HCT116 (cell line): ENCODE data around the gene PADI4. TPM values are rescaled to one million over a fixed set of nuclear protein-coding genes. Genes with fewer than 3 reads are reported as not detected.

ENCODE experiments used
- ATAC-seq: fragments of 200-7000 bp; cut with Tn5 transposase; 2 replicates; pipeline ENCODE4 v1.9.1; 2020; ENCODE audit warnings: mild to moderate bottlenecking, moderate library complexity
- BruUV-seq: library from RNA; stranded (reverse); fragments of 400-500 nt; replicated peaks from 2 replicates; lab custom pipeline; 2021; lab: Mats Ljungman, UMichigan
- CTCF ChIA-PET: fragments of 300-600 bp; sonication (Branson Sonifier 250); formaldehyde crosslinking; loops from one replicate; lab custom pipeline; 2021; ENCODE audit warnings: antibody characterized with exemption; lab: Charles Lee
- POLR2A ChIA-PET: fragments of 300-600, 350-600 bp; sonication (Branson Sonifier 250); formaldehyde crosslinking; loops from one replicate; lab custom pipeline; 2021; ENCODE audit warnings: antibody characterized with exemption; lab: Charles Lee
- RAD21 ChIA-PET, 2 experiments: fragments of 300-600 bp; sonication (Branson Sonifier 250); formaldehyde crosslinking; loops; one replicate each; lab custom pipeline; 2023; ENCODE audit warnings: low total read pairs in 2 of 2; ENCODE audit not compliant: uncharacterized antibody in 2 of 2, unreplicated experiment in 2 of 2, low non-redundant PET in 1 of 2; lab: Charles Lee
- DNase-seq: peaks from one replicate; pipeline ENCODE4 v3.0.0-alpha.2; 2010; ENCODE audit warnings: low read depth, low spot score
- H2AFZ ChIP-seq: fragments of 200-600 bp; shearing (Covaris generic), sonication (generic); 2 replicates; pipeline ENCODE4 v1.6.1; 2017; ENCODE audit warnings: low read depth, mixed run types, mixed read lengths, antibody characterized with exemption, low read length; ENCODE audit not compliant: poor library complexity, severe bottlenecking
- H3K27ac ChIP-seq: 2 replicates; pipeline ENCODE4 v1.5.1; 2012; ENCODE audit warnings: low read depth, low read length
- H3K27me3 ChIP-seq: fragments of 200-600 bp; sonication (generic); 2 replicates; pipeline ENCODE4 v1.6.1; 2016; ENCODE audit warnings: mixed run types, low read length, mixed read lengths; ENCODE audit not compliant: insufficient read depth
- H3K36me3 ChIP-seq, 2 experiments: fragments of 200-500 bp in 1 of 2; fragments of 200-600 bp in 1 of 2; sonication (Bioruptor generic) in 1 of 2; sonication (generic) in 1 of 2; 2 replicates each; pipeline versions ENCODE4 v1.5.1 to v1.6.1; 2014 to 2016; ENCODE audit warnings: low read length in 2 of 2, inconsistent platforms in 1 of 2, mixed read lengths in 1 of 2, mixed run types in 1 of 2; ENCODE audit not compliant: insufficient read depth in 2 of 2, control insufficient read depth in 1 of 2
- H3K4me1 ChIP-seq, 2 experiments: fragments of 200-600 bp in 1 of 2; sonication (generic) in 1 of 2; 2 replicates each; pipeline versions ENCODE4 v1.5.1 to v1.6.1; 2012 to 2017; ENCODE audit warnings: low read length in 2 of 2, inconsistent platforms in 1 of 2, mild to moderate bottlenecking in 1 of 2, mixed read lengths in 1 of 2, mixed run types in 1 of 2, moderate library complexity in 1 of 2; ENCODE audit not compliant: insufficient read depth in 2 of 2, control insufficient read depth in 1 of 2
- H3K4me2 ChIP-seq: fragments of 200-600 bp; sonication (generic); 2 replicates; pipeline ENCODE4 v1.6.1; 2017; ENCODE audit warnings: mixed run types, low read length, mixed read lengths
- H3K4me3 ChIP-seq, 2 experiments: fragments of 200-600 bp in 1 of 2; sonication (generic) in 1 of 2; replicated peaks in 1 of 2; 2 replicates each; pipeline ENCODE4 v1.5.1; 2011 to 2016; ENCODE audit warnings: low read length in 2 of 2, control low read depth in 1 of 2, low read depth in 1 of 2, mild to moderate bottlenecking in 1 of 2, mixed read lengths in 1 of 2, mixed run types in 1 of 2
- H3K79me2 ChIP-seq: fragments of 200-600 bp; sonication (generic); 2 replicates; pipeline ENCODE4 v1.6.1; 2017; ENCODE audit warnings: mild to moderate bottlenecking, mixed run types, low read length, moderate library complexity, mixed read lengths; ENCODE audit not compliant: insufficient read depth
- H3K9ac ChIP-seq: fragments of 200-600 bp; sonication (generic); 2 replicates; pipeline ENCODE4 v1.6.1; 2016; ENCODE audit warnings: low read length, mixed read lengths
- H3K9me2 ChIP-seq: fragments of 200-600 bp; sonication (generic), shearing (Covaris generic); 2 replicates; pipeline ENCODE4 v1.6.1; 2017; ENCODE audit warnings: mixed run types, mild to moderate bottlenecking, moderate library complexity; ENCODE audit not compliant: insufficient read depth
- H3K9me3 ChIP-seq, 2 experiments: fragments of 200-500 bp in 1 of 2; fragments of 200-600 bp in 1 of 2; sonication (Bioruptor generic) in 1 of 2; sonication (generic) in 1 of 2; 2 replicates each; pipeline ENCODE4 v1.6.1; 2014 to 2017; ENCODE audit warnings: low read length in 2 of 2, mixed read lengths in 2 of 2, inconsistent platforms in 1 of 2, low read depth in 1 of 2, mild to moderate bottlenecking in 1 of 2, mixed run types in 1 of 2, moderate library complexity in 1 of 2; ENCODE audit not compliant: control insufficient read depth in 1 of 2, insufficient read depth in 1 of 2
- H4K20me1 ChIP-seq: fragments of 200-600 bp; sonication (generic), shearing (Covaris generic); 2 replicates; pipeline ENCODE4 v1.6.1; 2017; ENCODE audit warnings: mixed run types, mild to moderate bottlenecking, moderate library complexity; ENCODE audit not compliant: insufficient read depth
- ATF3 ChIP-seq: IDR thresholded peaks from 2 replicates; pipeline ENCODE4 v1.6.1; 2012
- CBX3 ChIP-seq: IDR thresholded peaks from 2 replicates; pipeline ENCODE4 v1.6.1; 2012; ENCODE audit warnings: low read depth
- CTCF ChIP-seq, 3 experiments: fragments of 200-600 bp in 1 of 3; sonication (generic) in 1 of 3; IDR thresholded peaks in 2 of 3; conservative IDR thresholded peaks in 1 of 3; 2 replicates each; pipeline ENCODE4 v1.5.1; 2012 to 2017; ENCODE audit warnings: low read depth in 2 of 3, low read length in 2 of 3, antibody characterized with exemption in 1 of 3, borderline replicate concordance in 1 of 3, control low read depth in 1 of 3, mild to moderate bottlenecking in 1 of 3, mixed read lengths in 1 of 3, mixed run types in 1 of 3, moderate library complexity in 1 of 3; ENCODE audit not compliant: insufficient read depth in 1 of 3
- EZH2 ChIP-seq: fragments of 200-600 bp; sonication (generic); IDR thresholded peaks from 2 replicates; pipeline ENCODE4 v1.6.1; 2017; ENCODE audit warnings: antibody characterized with exemption, mixed run types
- FOSL1 ChIP-seq: IDR thresholded peaks from 2 replicates; pipeline ENCODE4 v1.6.1; 2012; ENCODE audit warnings: low read depth
- MAX ChIP-seq: IDR thresholded peaks from 2 replicates; pipeline ENCODE4 v1.6.1; 2012
- POLR2AphosphoS5 ChIP-seq: IDR thresholded peaks from 2 replicates; pipeline ENCODE4 v1.6.1; 2011; ENCODE audit warnings: mild to moderate bottlenecking, low read depth, low read length, moderate library complexity
- RAD21 ChIP-seq: IDR thresholded peaks from 2 replicates; pipeline ENCODE4 v1.6.1; 2012; ENCODE audit warnings: low read depth, mild to moderate bottlenecking
- SIN3A ChIP-seq: IDR thresholded peaks from 2 replicates; pipeline ENCODE4 v1.6.1; 2012; ENCODE audit warnings: low read depth
- SRF ChIP-seq: IDR thresholded peaks from 2 replicates; pipeline ENCODE4 v1.6.1; 2012; ENCODE audit warnings: low read depth
- YY1 ChIP-seq: IDR thresholded peaks from 2 replicates; pipeline ENCODE4 v1.6.1; 2011; ENCODE audit warnings: low read length, low read depth, moderate library complexity, mild to moderate bottlenecking; ENCODE audit not compliant: insufficient replicate concordance; ENCODE audit errors: extremely low read depth
- ZBTB33 ChIP-seq: IDR thresholded peaks from 2 replicates; pipeline ENCODE4 v1.6.1; 2011; ENCODE audit warnings: mild to moderate bottlenecking, low read length, moderate library complexity; ENCODE audit not compliant: insufficient replicate concordance; ENCODE audit errors: extremely low read depth
- ZNF274 ChIP-seq: fragments of 200-500 bp; sonication (Bioruptor generic); IDR thresholded peaks from 2 replicates; pipeline ENCODE4 v1.6.1; 2014; ENCODE audit warnings: mild to moderate bottlenecking, low read depth, low read length, inconsistent platforms
- intact Hi-C: fragments of 100-400 bp; cut with micrococcal nuclease; formaldehyde crosslinking; loops from 2 replicates; pipeline ENCODE4 v1.10.0; 2022
- total RNA-seq: library from RNA; stranded (reverse); gene quantifications from one replicate; pipeline ENCODE4 v1.2.1, GENCODE V29; 2021; ENCODE audit not compliant: unreplicated experiment

Gene PADI4
- total RNA-seq, 1 experiment from 2014 or later = 0.44 TPM

- Histone ChIP-seq H3K36me3 (no peaks in the 10 kb centered on the region), H3K4me1 (peaks cover 4 to 11% of the 10 kb centered on the region in 2 experiments), H3K9me3 (no peaks in the 10 kb centered on the region)
- BruUV-seq = no TSS peak
- TF ChIP-seq POLR2AphosphoS5 (no peak), ATF3 (no peak), CTCF (IDR thresholded peaks at IDR 0.05 in 2 of 3, conservative IDR thresholded peaks at IDR 0.05 in 1 of 3; ENCODE audit: borderline replicate concordance in 1 of 3, insufficient read depth in 1 of 3, low read depth in 2 of 3, low read length in 2 of 3) (0 out of 6 replicates have a peak, but pooled peaks of 1 of the 3 experiments have one; percentile 12)
- TF ChIP-seq, all 23 proteins: peak for 1
- CTCF ChIA-PET = no interaction called here
- no peak overlapping the region for H3K27ac ChIP-seq
- no peak overlapping the region for H2AFZ ChIP-seq
- H3K4me2 ChIP-seq = no peak overlapping the region
- H3K9me2 ChIP-seq = no peaks in the 10 kb centered on the region
- no peaks in the 10 kb centered on the region for H4K20me1 ChIP-seq
- H3K9ac ChIP-seq = no peak overlapping the region
- no peaks in the 10 kb centered on the region for H3K27me3 ChIP-seq
- ATAC-seq (no peak), DNase-seq (no peak)
- H3K4me3 ChIP-seq = no peak overlapping the region
- intact Hi-C loops = no loop called here
- H3K79me2 ChIP-seq = no peaks in the 10 kb centered on the region
- POLR2A ChIA-PET = no interaction called here
- RAD21 ChIA-PET = no interaction called here
Measured at GRCh38 chr1:17338706-17339493, 30.9 kb downstream of the PADI4 start.

GRCh38 chr1:17339521-17339920 is 31.5 kb downstream of the PADI4 start:
- H3K9me2 ChIP-seq = no peaks in the 10 kb centered on the region
- TF ChIP-seq MAX = no peak
- no peak for TF ChIP-seq EZH2
- no peak for TF ChIP-seq SRF
- no peak for TF ChIP-seq CBX3
- no peak for TF ChIP-seq YY1
- TF ChIP-seq ZBTB33 = no peak
- no peak for TF ChIP-seq ATF3
- TF ChIP-seq FOSL1 = no peak
- TF ChIP-seq POLR2AphosphoS5 = no peak
- no peak for TF ChIP-seq RAD21
- TF ChIP-seq SIN3A = no peak
- no peak for TF ChIP-seq ZNF274
- peaks cover 4 to 11% of the 10 kb centered on the region in 2 experiments for H3K4me1 ChIP-seq
- no peaks in the 10 kb centered on the region for H3K27me3 ChIP-seq
- no peak overlapping the region for H3K4me2 ChIP-seq
- H3K4me3 ChIP-seq = no peak overlapping the region
- ChIA-PET RAD21 (no interaction called here), CTCF (no interaction called here), POLR2A (no interaction called here)
- no peak overlapping the region for H2AFZ ChIP-seq
- BruUV-seq = no TSS peak
- DNase-seq (no peak), ATAC-seq (no peak)
- no peak overlapping the region for H3K27ac ChIP-seq
- H3K9ac ChIP-seq = no peak overlapping the region
- intact Hi-C loops = no loop called here
- H3K36me3 ChIP-seq = no peaks in the 10 kb centered on the region
- no peaks in the 10 kb centered on the region for H3K9me3 ChIP-seq
- no peaks in the 10 kb centered on the region for H4K20me1 ChIP-seq
- no peaks in the 10 kb centered on the region for H3K79me2 ChIP-seq
